Left kidney (tissue), 8 donors: ENCODE data around the gene FAM184B. TPM values are rescaled to one million over a fixed set of nuclear protein-coding genes. Genes with fewer than 3 reads are reported as not detected.

Experiments
- DNase-seq: peaks from one replicate; pipeline ENCODE4 v3.0.0-alpha.2; 2013
- long read RNA-seq, 8 donors: transcript quantifications; one replicate each; lab custom pipeline, GENCODE V29; 2026
- polyA plus RNA-seq: library from polyadenylated mRNA; unstranded; fragments of 120-200 nt; gene quantifications from one replicate; pipeline ENCODE4 v1.2.1, GENCODE V29; 2013; ENCODE audit not compliant: insufficient read length

The FAM184B gene
- polyA plus RNA-seq: 0.85 TPM
- long read RNA-seq, donor 1: 0 reads
- long read RNA-seq, donor 2: 0 reads
- long read RNA-seq, donor 3, partial matches to known transcripts: 8 of 8 reads
- long read RNA-seq, donor 3, other reads (novel, unspliced or antisense): 0 of 8 reads
- long read RNA-seq, donor 4: 0 reads
- long read RNA-seq, donor 5: 0 reads
- long read RNA-seq, donor 6, partial matches to known transcripts: 13 of 13 reads
- long read RNA-seq, donor 6, other reads (novel, unspliced or antisense): 0 of 13 reads
- long read RNA-seq, donor 7, partial matches to known transcripts: 7 of 7 reads
- long read RNA-seq, donor 7, other reads (novel, unspliced or antisense): 0 of 7 reads
- long read RNA-seq, donor 8, partial matches to known transcripts: 13 of 13 reads
- long read RNA-seq, donor 8, other reads (novel, unspliced or antisense): 0 of 13 reads

DNA sequence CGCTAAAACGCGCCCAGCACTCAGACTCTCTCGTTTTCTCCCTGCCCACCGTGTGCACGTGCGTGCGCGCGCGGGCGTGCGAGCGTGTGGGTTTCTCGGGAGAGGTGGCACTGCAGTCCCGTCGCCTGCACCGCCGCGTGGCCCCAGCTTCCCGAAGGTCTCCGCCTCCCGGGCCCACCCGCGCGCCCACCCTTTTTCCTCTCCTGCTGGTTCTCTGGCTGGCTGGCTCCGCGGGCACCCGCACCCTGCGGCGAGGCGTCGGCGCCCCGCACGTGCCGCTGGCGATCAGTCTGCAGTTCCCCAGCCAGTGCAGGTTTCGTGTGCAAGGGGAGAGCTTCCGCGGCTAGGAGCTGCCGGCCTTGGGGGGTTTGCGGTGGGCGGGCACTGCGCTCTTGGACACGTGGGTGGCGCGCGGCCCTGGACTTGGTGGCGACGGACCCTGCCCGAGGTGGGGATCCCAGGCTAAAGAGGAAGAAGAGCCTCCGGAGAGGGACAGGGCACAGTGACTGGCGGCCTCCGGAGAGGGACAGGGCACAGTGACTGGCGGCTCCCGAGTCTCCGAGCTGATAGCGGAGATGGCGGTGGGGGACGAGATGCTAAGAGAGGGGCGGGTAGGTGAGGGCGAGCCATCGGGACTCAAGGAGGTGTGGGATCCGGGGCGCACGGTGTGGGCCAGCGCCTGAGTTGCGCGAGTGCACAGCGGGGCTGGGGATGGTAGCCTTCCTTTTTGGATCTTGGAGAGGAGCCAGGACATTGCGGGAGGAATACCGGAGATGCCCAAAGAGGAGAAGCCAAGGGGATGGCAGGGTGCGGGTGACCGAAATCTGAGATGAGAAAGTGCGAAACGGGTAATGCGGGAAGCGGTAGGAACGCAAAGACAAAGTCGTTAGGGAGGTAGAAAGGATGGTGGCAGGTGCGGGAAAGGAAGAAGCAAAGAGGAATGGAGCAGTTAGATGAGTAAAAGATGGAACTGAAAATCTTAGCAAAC is at the start of gene FAM184B:
Gene FAM184B (minus strand): TSS at position 322 of the 988 bp plus-strand sequence. CDS start 322 bp downstream, outside the sequence.
- no peak for DNase-seq

DNA sequence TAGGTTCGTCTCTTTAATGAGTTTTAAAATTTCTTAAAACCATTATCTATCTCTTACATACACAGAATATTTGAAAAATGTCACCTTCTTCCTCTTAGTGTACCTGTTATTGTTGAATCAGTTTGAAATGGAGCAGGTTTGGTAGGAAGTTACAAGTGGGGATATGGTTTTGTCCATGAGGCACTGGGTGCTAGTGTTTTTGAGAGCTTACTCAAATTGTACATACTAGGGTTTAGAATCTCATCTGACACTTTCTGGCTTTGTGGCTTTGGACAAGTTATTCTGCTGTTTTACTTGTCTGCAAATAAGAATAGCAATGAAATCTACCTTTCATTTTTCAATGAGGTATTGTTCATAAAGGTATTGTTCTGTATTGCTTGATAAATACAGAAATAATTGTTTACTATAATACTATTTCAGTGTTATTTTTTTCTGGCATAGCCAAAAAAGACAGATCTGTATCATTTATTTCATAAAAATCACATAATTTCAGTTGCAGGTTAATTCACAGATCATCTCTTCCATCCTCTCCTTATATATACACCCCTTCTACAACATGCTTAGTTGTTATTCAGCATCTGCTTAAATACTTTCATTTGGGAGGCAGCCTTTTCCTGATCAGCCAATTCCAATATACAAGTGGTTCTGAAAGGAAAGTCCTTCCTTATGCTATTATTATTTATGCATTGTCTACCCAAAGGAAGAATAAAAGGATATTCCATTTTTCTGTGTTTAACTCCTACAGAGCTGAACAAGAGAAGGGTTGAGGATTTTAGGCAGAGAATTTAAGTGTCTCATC is 42.6 kb upstream of the FAM184B start:
- no peak for DNase-seq

DNA sequence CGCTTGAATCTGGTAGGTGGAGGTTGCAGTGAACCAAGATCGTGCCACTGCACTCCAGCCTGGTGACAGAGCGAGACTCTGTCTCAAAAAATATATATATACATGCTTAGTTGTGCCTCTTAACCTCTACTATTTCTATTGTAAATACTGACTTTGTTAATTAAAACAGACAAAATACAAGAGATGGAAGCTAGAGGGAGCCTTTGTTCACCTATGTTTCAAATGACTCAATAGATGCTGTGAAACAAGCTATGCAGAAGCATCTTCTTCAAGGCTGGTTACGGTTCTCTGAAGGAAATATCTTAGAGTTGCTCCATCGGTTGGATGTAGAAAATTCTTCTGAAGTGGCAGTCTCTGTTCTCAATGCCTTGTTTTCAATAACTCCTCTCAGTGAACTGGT is 35.6 kb upstream of the FAM184B start:
- DNase-seq: no peak

DNA sequence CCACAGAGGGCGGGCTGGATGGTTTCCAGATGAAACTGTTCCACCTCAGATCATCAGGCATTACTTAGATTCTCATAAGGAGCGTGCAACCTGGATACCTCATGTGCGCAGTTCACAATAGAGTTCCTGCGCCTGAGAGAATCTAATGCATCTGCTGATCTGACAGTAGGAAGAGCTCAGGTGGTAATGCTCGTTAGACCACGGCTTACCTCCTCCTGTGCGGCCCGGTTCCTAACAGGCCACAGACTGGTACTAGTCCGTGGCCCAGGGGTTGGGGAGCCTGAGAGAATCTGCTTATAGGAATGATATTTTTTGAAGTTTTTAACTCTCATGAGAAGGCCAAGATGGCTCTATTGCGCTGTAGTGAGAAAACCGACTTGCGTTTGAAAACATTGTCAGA is 34.7 kb upstream of the FAM184B start:
- DNase-seq: no peak

DNA sequence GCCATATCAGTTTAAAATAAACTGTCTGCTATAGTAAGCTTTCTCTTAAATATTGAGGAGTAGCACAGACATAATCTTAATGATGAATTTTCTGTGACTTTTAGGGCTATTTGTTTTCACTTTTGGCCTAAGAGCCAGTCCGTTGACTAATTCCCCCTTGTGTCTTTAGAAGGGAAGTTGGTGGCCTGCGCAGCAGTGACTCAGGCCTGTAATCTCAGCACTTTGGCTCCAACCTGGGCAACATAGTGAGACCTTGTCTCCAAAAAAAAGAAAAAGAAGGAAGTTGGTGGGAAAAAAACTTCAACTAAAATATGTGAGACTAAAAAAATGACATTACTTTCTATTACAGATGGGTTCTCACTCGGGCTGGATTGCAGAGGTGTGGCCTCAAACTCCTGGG is 32.7 kb upstream of the FAM184B start:
- no peak for DNase-seq

DNA sequence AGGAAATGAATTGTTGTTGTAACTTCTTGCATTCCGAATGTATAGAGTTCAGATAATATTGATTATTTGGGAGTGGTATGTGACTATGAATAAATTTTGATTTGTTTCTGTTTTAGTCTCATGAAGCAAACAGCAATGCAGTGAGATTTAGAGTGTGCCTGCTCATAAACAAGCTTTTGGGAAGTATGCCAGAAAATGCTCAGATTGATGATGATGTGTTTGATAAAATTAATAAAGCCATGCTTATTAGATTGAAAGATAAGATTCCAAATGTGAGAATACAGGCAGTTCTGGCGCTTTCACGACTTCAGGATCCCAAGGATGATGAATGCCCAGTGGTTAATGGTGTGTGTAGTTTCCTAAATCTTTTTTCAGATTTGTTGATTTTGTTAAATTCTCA is 31.4 kb upstream of the FAM184B start:
- no peak for DNase-seq

DNA sequence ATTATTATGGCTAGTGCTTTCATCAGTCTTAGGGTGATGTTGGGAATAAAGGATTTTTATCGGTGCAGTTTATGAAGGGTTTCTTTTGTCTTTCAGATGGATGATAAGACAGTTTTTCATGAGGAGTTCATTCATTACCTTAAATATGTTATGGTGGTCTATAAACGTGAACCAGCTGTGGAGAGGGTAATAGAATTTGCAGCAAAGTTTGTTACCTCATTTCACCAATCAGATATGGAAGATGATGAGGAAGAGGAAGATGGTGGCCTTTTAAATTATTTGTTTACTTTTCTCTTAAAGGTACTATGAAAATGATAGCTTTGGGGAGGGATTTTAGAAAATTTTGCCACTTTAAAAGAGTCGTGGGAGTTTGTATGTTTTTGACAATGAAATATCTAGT is 30.7 kb upstream of the FAM184B start:
- DNase-seq: no peak

DNA sequence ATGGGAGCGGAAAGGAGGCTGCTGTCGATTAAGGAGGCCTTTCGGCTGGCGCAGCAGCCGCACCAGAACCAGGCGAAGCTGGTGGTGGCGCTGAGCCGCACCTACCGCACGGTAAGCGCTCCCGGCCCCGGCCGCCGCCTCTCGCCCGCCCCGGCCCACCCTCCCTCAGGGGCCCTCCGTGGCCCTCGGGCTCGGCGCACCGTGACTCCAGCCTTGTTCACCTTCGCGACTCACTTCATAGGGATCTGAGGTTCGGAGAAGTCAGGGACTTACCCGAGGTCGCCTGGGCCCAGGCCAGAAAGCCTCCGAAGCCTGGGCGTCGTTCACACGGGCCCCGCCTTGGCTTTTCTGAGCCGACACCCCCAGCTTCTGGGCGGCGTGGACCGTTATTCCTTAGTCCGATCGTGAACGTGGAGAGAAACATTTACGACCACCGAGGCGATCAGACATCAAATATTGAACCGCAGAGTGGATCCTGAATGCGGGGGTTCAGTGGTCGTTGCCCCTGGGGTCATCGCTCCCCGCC is 29.7 kb upstream of the FAM184B start:
- no peak for DNase-seq

DNA sequence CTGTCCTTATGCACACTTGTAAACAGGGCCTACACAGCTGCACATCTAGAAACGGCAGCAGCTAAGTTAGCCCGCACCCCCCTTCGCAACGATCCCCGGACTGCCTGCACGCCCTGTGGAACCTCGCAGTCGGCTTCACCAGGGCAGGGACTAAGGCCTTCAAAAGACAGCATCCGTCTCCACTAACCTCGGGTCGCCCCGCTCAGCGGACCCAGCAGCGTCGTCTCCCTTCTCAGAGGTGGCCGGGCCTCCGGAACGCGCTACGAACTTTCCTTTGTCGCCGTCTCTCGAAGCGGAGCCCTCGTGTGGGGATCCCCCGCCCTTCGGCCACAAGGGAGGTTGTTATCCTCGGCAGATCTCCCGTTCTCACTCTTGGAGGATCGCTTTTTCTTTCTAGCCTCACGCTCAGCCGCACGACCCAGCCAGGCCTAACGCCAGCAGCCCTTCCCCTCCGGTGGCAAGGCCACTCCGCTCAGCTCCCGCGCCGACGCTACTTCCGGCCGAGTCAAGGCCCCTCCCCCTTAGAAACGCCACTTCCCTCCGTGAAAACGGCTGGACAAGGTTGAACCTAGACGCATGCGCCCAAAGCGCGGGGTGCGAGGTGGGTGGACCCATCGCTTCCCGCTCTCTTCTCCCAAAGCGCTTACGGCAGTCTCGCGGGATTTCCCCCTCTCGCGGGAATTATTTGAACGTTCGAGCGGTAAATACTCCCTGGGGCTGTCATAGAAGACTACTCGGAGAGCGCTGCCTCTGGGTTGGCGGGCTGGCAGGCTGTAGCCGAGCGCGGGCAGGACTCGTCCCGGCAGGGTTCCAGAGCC is 29.0 kb upstream of the FAM184B start, which contains the start of the genes DCAF16 and NCAPG:
Gene DCAF16 (minus strand): TSS at position 498 of the 818 bp plus-strand sequence. CDS start 6,616 bp downstream, outside the sequence.
Gene NCAPG (plus strand): TSS at position 720 of the 818 bp plus-strand sequence. CDS start 99 bp downstream, outside the sequence.
- peak; percentile 99 for DNase-seq

DNA sequence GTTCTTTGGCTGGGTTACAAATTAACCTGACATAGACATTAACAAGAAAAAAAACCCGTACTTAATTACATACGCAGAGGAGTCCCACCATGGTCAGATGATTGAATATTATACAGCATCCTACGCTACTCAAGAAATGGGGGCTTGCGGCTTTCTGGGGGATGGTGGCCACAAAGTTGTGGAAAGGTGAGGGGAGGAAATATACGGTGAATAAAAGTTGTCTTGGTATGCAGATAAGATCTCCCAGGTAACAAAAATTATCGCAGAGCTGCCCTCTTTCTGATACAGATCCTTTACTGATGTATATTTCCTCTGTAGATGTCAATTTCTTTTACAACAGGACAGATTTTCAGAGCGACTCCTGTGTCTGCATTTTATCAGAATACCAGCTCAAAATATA is 28.2 kb upstream of the FAM184B start:
- no peak for DNase-seq

DNA sequence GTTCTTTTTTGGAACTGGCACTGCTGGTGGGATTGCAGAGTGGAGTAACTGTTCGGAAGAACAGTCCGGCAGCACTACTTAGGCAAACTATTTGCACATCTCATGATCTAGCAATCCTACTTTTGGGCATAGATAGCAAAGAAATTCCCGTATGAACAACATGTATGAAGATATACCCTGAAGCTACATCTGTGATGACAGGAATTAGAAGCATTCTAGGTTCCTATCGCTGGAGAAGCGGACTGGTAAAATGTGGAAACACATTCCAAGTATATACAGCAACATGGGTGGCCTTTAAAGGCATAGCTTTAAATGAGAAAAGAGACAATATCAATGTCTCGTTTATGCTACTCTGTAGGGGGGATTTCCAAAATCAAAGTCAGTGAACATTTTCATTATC is 26.0 kb upstream of the FAM184B start:
- DNase-seq: no peak

DNA sequence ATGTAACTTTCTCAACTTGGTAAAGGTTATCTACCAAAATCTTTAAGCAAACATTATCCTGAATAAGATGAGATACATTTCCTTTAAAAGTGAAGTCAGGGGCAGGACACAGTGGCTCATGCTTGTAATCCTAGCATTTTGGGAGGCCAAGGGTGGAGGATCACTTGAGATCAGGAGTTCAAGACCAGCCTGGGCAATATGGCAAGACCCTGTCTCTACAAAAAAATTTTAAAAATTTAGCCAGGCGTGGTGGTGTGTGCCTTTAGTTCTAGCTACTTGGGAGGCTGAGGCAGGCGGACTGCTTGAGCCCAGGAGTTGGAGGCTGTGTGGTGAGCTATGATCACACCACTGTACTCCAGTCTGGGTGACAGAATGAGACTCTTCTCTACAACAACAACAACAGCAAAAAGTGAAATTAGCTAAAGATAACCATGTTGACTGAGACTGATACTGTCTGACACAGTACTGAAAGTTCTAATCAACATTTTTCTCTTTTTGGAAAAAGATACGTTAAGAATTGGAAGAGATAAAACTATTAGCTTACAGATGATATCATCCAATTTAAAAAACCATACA is 24.2 kb upstream of the FAM184B start:
- no peak for DNase-seq

DNA sequence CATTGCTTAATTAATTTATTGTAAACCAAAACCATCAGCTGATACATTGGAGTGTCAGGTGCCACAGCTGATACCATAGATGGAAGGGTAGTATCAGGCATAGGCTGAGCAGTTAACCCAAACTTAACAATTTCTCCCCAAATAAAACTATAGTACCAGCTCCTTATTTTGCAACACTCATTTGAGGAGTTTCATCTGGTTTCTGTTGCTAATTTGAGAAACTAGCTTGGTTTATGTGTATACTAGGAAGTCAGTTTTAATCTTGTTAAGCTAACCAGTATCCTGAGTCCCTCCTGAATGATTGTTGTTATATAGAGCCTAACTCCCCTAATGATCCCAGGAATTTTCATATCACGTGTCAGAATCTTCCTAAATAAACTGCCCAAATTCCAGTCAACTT is 16.4 kb upstream of the FAM184B start:
- DNase-seq: no peak

DNA sequence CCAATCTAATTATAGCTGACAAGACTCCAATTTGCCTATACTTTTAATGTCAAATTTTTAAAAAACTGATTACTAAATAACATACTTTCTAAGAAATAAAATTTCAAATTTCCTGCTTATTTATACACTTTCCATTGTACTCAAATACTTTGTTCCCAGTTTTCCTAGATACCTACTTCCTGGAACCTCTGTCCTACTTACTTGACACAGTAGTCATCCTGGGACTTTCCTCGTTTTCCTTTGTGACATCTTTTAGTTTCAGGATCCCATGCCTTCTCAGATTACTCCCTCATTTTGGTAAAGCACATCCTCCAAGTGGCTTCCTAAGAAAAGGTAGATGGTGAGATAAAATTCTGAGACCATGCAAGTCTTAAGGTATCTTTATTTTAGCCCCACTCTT is 13.3 kb upstream of the FAM184B start:
- no peak for DNase-seq

DNA sequence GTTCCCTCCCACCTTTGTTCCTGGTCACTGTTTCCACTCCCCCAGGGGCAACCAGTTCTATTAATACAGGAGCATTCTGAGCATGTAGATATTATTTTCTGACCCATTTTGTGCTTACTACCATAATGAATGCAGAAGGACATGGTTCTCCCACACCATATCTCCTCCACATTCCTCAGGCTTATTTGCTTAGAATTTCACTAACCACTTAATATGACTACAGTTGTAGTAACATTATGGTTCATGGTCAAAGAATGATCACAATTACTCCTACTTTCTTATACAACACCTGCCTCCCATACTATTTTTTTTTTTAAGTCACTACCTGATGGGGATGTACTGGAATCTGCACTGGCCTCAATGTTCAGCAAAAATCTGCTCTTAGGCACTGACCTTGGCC is 7.5 kb upstream of the FAM184B start:
- no peak for DNase-seq

DNA sequence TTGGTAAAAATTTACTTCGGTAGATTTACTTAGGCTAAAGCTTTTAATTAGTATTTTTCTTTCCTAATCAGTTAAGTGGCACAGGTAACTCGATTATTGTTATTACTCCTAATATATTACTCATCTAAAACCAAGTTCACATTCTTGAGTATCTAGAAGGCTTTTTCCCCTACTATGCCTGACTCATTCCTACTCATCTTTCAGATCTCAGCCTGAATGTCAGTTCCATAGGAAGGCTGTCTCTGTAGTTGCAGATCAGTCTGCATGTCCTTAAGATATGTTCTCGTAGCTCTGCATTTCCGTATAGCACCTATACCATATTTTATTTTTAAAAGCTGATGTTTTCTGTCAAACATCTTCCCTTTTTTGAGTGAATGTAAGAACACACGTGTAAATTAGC is 5.9 kb upstream of the FAM184B start:
- DNase-seq: no peak

DNA sequence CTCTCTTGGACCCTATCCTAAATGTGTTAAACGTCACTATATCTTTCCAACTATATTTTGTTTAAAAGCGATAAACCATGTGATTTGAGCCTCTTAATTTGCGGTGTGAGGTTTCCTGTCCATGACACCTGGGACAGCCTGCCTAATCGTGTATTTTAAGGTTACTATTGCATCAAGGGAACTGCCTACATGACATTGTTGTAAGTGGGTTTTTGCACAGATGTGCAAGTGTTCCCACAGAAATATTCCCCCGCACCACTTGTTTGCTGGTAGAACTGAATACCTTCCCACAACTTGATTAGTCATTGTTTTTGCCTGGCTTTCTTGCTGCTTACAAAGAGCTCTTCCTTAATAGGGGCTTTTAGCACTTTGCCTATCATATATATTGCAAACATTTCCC is 5.1 kb upstream of the FAM184B start:
- no peak for DNase-seq

DNA sequence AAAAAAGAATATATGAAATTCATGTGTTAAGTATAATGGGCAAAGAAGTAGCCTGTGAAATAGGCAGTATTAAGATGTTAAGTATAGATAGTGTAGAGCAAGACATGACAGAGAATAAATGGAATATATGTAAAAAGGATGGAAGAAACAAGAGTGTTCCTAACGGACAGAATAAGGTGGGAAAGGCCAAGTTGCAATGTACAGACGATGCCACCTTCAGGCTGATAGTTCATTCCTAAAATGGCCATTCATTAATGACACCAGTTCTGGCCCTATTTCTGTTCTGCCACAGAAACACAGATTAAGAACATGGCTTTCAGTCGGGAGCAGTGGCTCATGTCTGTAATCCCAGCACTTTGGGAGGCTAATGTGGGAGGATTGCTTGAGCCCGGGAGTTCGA is 4.4 kb upstream of the FAM184B start:
- no peak for DNase-seq

DNA sequence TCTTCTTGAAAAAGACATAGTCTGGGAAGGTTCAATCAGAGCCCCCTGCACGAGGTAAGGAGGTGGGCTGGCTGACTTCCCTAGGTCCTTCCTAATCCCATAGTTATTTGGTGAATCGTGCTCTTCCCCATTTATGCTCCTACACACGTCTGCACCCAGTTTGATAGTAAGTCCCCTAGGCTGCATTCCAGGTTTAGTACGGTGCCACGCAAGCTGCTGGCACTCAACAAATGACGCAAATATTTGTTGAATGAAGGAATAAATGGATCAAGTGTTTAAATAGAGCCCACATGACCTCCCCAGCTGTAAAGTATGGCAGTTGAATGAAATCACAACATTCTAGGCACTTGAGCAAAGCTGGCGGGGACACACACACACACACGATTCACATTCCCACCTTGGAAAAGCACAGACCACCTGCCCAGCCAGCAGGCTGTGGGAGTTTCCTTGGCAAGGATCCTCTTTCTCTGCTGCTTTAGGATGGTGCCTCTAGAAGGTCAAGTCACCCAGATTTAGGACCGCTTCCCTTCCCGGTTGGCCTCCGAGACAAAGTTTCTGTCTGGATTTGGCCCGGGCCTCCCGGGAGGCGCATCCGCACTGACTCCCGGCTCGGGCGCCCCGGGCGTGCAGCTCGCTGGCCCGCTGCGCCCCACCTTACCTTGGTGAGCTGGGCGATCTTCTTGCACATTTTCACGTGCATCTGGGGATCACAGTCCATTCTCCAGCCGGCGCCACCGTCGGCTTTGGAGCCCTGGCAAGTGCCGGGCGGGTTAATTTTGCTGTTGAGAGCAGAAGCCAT is 721 bp downstream of the FAM184B start:
- no peak for DNase-seq
